H1 (cell line): Measurements from ENCODE around the gene NFIA.

Experiments
- CBX5 ChIP-seq: fragments of 300-800, 300-1000 bp; sonication (generic); IDR thresholded peaks from 2 replicates; pipeline ENCODE4 v1.7.1; 2016; ENCODE audit warnings: antibody characterized with exemption, low read length, low read depth
- EP300 ChIP-seq, 2 experiments: IDR thresholded peaks; 1 replicate in 1 of 2; 2 replicates in 1 of 2; pipeline ENCODE4 v1.6.1; 2011 to 2012; ENCODE audit warnings: low read depth in 2 of 2, low read length in 2 of 2, mild to moderate bottlenecking in 2 of 2, borderline replicate concordance in 1 of 2, inconsistent platforms in 1 of 2, moderate library complexity in 1 of 2
- EZH2 ChIP-seq: fragments of 200-600 bp; sonication (generic); IDR thresholded peaks from 2 replicates; pipeline ENCODE4 v1.7.1; 2012; ENCODE audit warnings: low read depth, mild to moderate bottlenecking, moderate library complexity, low read length, inconsistent platforms; ENCODE audit not compliant: severe bottlenecking
- PHF8 ChIP-seq: fragments of 200-600 bp; sonication (generic); conservative IDR thresholded peaks from 2 replicates; pipeline ENCODE4 v1.7.1; 2012; ENCODE audit warnings: low read depth, mild to moderate bottlenecking, inconsistent platforms, low read length, moderate library complexity
- POLR2A ChIP-seq, 2 experiments: IDR thresholded peaks; 1 replicate in 1 of 2; 2 replicates in 1 of 2; pipeline ENCODE4 v1.6.1; 2011; ENCODE audit warnings: low read depth in 2 of 2, low read length in 2 of 2, mild to moderate bottlenecking in 2 of 2; ENCODE audit errors: control extremely low read depth in 1 of 2
- RNF2 ChIP-seq: fragments of 200-900, 300-1000 bp; sonication (generic); IDR thresholded peaks from 2 replicates; pipeline ENCODE4 v1.7.1; 2016; ENCODE audit warnings: borderline replicate concordance, low read depth, mild to moderate bottlenecking, antibody characterized with exemption, low read length; ENCODE audit not compliant: poor library complexity, severe bottlenecking; ENCODE audit errors: missing control alignments
- TF ChIP-seq, protein P1 (sequence below), 3 experiments: IDR thresholded peaks; 1 replicate in 2 of 3; 2 replicates in 1 of 3; pipeline versions ENCODE4 v1.5.1 to v1.6.1; 2011; ENCODE audit warnings: low read length in 3 of 3, mild to moderate bottlenecking in 3 of 3, inconsistent platforms in 2 of 3, low read depth in 1 of 3, moderate library complexity in 1 of 3; ENCODE audit not compliant: insufficient read depth in 1 of 3; ENCODE audit errors: control extremely low read depth in 1 of 3

DNA sequence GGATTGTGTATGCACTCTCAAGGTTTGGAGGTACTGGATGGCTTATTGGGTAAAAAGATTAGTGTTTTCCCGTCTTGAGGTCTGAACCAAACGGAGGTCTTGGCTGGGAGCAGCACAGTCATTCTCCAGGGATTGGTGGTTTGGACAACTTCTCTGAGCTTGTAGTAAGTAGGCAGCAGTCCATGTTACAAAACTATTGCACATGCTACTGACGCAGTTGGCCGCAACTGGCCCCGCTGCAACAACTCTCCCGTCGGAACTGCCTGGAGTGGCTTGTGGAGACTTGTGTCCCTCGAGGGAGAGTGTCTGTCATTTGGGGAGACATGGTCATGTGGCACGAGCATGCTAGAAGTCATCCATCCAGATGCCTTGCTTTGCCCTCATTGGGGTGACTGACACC, 366.6 kb downstream of the NFIA start:
- no peak for TF ChIP-seq POLR2A (IDR thresholded peaks at IDR 0.05; ENCODE audit: control extremely low read depth in 1 of 2, low read depth in 2 of 2, low read length in 2 of 2)
- TF ChIP-seq RNF2 = no peak
- TF ChIP-seq, protein P1, sequence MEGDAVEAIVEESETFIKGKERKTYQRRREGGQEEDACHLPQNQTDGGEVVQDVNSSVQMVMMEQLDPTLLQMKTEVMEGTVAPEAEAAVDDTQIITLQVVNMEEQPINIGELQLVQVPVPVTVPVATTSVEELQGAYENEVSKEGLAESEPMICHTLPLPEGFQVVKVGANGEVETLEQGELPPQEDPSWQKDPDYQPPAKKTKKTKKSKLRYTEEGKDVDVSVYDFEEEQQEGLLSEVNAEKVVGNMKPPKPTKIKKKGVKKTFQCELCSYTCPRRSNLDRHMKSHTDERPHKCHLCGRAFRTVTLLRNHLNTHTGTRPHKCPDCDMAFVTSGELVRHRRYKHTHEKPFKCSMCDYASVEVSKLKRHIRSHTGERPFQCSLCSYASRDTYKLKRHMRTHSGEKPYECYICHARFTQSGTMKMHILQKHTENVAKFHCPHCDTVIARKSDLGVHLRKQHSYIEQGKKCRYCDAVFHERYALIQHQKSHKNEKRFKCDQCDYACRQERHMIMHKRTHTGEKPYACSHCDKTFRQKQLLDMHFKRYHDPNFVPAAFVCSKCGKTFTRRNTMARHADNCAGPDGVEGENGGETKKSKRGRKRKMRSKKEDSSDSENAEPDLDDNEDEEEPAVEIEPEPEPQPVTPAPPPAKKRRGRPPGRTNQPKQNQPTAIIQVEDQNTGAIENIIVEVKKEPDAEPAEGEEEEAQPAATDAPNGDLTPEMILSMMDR (IDR thresholded peaks at IDR 0.05; ENCODE audit: control extremely low read depth in 1 of 3, insufficient read depth in 1 of 3, low read depth in 1 of 3, low read length in 3 of 3) = no peak
- TF ChIP-seq PHF8 = no peak
- TF ChIP-seq EP300 (IDR thresholded peaks at IDR 0.05; ENCODE audit: borderline replicate concordance in 1 of 2, low read depth in 2 of 2, low read length in 2 of 2) = no peak
- no peak for TF ChIP-seq CBX5
- TF ChIP-seq EZH2 = no peak
